Measurements from ENCODE around the gene CETN2.

DNA sequence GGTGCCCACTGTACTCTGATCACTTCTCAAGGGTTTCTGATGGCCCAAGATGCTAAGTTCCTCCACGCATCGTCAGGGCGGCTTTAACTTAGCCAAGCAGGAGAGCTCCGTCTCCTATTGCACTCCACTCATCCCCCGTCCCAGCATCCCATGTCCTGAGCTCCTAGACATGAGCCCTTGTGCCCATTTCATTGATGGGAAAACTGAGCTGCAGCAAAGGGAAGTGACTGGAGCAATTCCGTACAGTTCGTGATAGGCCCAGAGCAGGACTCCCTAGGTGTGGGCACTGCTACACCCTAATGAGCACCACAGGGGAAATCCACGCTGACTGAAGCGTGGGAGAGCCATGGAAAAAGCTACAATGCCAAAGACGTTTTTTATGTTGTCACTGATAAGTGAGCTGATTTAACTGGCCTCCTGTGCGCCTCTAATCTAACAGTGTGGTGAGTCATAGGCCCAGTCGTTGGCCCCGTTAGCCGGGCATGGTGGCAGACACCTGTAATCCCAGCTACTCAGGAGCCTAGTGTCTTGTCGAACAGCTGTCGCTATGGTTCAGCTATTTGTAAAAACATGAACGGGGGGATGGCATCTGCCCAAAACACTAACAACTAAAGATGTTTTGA lies 15.2 kb upstream of the CETN2 start:
- no peak for TF ChIP-seq POLR2AphosphoS5 (IDR thresholded peaks at IDR 0.05)
- TF ChIP-seq POLR2A (IDR thresholded peaks at IDR 0.05) = no peak

All from prostate gland (tissue), 1 donor.